ENCODE data around the gene ACAD8.

ACAD8 gene

DNA sequence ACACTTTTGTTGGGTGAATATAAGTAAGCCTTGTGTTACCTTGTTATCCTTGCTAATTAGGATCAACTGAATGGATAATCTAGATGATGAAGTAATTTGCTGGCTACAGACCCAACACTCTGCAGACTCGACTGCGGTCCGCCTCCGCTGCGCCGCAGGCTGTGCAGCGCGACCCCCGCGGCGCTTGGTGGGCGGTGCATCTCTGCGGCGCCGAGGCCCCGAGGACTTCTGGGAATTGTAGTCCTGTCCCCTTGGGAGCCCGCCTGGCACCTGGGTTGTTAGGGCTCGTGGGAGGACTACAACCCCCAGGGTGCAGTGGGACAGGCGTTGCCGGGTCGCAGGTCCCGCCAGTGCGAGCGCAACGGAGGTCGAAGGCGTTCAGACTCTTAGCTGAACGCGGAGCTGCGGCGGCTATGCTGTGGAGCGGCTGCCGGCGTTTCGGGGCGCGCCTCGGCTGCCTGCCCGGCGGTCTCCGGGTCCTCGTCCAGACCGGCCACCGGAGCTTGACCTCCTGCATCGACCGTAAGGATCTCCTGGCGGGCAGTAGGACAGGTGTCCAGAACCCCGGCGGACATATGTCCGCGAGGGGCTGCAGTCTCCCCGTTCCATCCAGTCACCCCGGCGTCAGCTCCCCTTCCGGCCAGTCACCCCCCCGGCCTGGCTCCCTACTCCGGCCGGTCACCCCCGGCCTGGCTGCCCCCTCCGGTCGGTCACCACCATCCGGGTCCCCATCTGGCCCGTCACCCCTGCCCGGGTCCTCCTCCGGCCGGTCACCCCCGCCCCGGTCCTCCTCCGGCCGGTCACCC, at the start of gene ACAD8, which contains the start of gene THYN1:
TSS of gene ACAD8 (plus strand) at position 381 of the 806 bp plus-strand sequence. CDS start at position 414, 33 bp downstream.
TSS of gene THYN1 (minus strand) at position 165 of the 806 bp plus-strand sequence. CDS start 470 bp downstream, outside the sequence.
- FAIRE-seq: no peak

GRCh38 chr11:134205729-134206128, 47.6 kb upstream of the ACAD8 start:
- no peak for FAIRE-seq

GRCh38 chr11:134206185-134206584, 47.2 kb upstream of the ACAD8 start:
- FAIRE-seq: no peak

GRCh38 chr11:134207538-134208239, 45.7 kb upstream of the ACAD8 start:
- FAIRE-seq: no peak

GRCh38 chr11:134215836-134216235, 37.5 kb upstream of the ACAD8 start:
- no peak for FAIRE-seq

DNA sequence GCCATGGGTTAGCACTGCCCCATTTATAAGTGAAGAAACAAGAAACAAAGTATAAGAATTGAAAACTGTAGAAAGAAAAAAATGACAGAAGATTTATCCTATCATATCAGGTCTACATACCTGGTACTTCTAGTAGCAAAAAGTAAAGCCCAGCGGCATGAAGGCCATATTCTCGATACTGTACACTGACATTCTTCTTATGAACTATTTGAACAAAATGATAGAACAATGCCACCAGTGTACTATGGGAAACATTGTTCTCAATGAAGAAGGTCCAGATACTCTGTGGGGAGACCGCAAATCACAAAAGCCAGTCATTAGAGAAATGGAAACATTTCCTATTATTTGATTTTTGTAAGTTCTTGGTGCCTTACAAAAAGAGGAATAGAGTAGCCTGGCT, 36.6 kb upstream of the ACAD8 start:
- FAIRE-seq: no peak

- FAIRE-seq: no peak
Measured at GRCh38 chr11:134223121-134223520, 30.2 kb upstream of the ACAD8 start.

DNA sequence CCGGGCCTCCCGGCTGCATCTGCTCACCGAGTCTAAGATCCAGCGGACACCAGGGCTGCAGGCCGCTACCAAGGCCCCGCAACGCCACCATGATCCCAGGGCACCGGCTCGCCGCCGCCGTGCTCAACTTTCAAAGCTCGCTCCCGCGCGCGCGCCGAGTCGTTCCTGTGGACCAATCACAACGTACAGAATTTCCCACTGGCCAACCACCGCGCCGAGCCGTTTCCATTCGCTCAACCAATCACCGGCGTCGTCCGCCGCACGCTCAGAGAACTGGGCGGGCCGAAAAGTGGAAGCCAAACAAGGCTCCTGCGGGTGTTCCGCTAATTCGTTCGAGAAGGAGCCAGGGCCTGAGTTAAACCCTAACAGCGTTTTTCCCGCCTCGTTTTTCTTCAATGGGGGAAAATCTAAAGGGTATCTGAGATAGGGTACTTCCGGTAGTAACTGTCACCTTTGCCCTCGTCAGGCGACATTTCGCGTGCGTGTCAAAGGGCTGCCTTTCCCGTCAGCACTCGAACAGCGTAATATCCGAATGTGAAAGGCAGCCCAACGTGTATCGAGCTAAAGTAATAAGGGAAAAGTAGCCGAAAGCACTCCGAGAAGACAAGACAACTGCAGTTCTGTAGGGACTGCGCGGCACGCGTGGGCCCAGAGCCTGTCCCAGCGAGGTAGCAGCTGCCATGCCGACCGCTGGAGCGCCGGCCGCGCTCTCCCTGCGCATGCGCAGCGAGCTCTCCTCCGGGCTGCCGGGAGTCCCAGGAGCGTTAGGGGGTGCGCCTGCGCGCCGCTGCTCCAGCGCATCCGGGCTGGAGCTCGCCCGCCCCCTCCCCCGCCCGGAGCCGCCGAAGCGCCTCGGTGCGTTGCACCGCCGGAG, 29.3 kb upstream of the ACAD8 start, which contains the start of the genes NCAPD3 and VPS26B:
TSS of gene NCAPD3 (minus strand) at position 132 of the 874 bp plus-strand sequence. CDS start at position 91, 41 bp downstream.
TSS of gene VPS26B (plus strand) at position 836 of the 874 bp plus-strand sequence. CDS start 452 bp downstream, outside the sequence.
- no peak for FAIRE-seq

DNA sequence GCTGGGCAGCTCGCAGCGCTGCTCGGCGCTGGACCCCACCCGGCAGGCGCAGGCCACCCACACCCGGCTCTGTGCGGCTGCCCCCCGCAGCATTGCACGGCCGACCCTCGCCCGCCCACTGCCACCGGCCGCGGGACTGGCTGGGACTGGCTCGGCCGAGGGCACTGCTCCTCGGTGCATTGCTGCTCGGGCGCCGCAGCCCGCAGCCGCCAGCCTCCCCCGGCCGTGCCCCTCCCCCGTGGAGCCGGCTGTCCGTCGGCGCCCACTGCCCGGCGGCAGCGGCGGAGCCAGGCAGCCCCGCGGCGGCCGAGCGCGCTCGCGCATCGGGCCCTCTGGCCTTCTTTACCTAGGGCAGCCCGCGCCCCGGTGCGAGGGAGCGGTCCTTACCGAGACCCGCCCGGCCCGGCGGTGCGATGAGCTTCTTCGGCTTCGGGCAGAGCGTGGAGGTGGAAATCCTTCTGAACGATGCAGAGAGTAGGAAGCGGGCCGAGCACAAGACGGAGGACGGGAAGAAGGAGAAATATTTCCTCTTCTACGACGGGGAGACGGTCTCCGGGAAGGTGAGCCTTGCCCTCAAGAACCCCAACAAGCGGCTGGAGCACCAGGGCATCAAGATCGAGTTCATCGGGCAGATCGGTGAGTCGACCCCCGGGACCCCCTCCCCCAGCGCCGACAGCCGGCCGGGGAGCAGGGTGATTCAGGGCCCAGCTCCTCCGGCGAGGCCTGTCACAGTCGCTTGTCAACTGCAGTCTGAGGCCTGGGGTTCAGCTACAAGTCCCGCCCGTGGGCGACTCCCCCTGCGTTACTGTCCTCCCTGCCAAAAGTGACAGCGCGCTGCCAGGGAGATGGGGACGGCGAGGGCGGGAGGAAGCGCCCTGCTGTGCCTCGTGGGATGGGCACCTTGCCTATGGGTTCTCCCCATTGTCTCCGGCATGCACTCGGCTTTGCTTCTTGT, 28.4 kb upstream of the ACAD8 start:
- no peak for FAIRE-seq

DNA sequence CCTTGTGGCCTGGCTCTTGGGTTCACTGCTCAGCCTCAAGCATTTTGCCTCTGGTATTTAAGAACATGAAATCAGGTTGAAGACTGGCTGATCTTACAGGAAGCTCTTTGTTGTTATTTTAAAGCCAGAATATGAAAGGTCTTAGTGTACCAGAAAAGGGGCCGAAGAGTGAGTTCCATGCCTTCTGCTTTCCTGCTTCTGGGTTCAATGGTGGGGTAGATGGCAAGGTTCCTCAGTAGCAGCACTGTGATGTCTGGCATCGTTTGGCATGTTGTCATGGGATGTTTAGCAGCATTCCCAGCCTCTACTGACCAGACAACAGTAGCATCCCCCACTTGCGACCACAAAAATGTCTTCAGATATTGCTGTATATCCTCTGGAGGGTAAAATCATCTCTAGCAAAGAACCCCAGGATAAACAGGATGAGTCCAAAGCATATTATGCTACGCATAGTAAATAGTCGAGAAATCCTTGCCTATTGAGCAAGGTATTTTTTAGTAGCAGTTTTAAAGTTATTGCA, 26.5 kb upstream of the ACAD8 start:
- no peak for FAIRE-seq

DNA sequence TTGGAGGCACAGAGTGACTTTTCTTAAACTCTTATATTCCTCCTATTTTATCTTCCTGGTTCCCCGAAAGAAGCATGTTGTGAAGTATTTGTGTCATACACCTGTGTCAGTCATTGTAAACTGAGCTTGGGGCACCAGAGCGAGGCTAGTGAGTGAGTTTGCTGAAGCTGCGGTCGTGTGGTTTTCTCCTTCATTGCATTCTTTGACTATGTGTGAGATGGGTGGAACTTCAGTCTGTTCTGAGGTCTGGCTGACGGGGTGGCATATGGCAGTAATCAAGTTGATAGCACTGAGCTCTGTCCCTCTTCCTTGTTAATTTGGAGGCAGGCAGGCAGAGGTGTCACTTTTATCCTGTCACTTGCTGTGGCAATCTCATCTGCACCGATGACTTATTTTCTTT, 24.7 kb upstream of the ACAD8 start:
- FAIRE-seq: no peak

- FAIRE-seq: no peak
Measured at GRCh38 chr11:134229126-134229790, 24.1 kb upstream of the ACAD8 start.

- FAIRE-seq: no peak
Measured at GRCh38 chr11:134230339-134230738, 23.0 kb upstream of the ACAD8 start.

- no peak for FAIRE-seq
Measured at GRCh38 chr11:134231958-134232659, 21.3 kb upstream of the ACAD8 start.

DNA sequence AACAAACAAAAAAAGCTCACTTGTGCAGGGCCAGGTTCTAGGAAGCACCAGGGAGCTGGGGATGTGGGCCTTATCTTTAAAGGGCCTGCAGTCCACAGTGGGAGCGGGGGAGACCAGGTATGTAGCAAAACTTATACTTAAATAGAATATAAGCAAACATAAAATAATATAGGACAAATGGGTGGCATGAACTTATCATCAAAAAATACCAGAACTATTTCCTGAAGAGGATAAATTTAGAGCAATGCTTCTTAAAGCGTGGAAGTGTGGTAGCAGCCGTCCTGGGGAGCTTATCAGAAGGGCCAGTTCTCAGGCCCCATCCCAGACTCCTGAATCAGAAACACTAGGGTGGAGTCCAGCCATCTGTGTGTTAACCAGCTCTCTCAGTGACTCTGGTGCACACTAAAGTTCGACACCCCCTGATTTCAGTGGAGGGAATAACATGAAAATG, 19.6 kb upstream of the ACAD8 start:
- no peak for FAIRE-seq

DNA sequence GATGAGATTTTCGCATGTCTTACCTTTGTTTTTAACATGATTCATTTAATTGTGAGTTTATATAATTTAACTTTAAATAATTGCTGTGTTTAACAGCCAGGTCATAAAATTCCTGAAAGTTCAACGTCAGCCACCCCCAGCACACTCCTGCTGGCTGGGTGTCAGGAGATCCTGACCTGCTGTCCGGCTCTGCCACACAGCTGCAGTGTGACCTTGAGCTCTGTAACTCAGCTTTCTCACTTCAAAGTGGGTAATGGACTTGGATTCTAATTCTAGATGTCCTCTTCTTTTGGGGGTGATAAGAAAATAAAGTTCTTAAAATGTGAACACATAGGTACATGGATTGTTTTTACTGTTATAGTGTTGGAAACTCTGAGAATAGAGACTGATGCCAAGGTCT, 18.0 kb upstream of the ACAD8 start:
- no peak for FAIRE-seq

DNA sequence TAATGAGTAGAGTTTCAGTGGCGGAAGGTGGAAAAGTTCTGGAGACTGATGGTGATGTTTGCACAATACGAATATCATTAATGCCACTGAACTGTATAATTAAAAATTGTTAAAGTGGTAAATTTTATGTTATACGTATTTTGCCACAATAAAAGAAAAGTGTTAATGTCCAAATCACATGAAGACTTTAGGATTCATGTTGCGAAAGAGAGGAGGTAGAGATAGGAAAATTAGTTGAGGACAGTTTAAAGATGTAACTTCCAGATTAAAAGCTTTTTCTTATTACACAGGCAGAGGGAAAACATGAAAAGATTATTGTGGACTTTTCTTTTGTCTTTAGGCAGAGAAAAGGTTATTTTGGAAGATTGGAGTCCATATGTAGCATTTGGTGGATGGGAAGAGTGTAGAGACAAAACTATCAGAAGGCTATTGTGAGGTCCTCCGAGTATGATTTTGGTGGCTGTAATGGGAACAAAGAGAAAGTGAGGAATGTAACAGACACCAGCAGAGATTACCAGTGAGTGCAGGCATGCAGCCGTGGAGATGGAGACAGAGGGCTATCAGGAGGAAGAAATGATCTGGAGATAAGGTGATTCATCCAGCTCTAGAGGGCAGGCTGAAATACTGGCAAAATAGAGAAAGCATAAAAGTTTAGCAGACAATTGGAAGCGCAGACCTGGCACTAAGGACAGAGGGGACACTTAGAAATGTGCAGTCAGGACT, 16.4 kb upstream of the ACAD8 start:
- no peak for FAIRE-seq

GRCh38 chr11:134237557-134237922, 15.8 kb upstream of the ACAD8 start:
- no peak for FAIRE-seq

DNA sequence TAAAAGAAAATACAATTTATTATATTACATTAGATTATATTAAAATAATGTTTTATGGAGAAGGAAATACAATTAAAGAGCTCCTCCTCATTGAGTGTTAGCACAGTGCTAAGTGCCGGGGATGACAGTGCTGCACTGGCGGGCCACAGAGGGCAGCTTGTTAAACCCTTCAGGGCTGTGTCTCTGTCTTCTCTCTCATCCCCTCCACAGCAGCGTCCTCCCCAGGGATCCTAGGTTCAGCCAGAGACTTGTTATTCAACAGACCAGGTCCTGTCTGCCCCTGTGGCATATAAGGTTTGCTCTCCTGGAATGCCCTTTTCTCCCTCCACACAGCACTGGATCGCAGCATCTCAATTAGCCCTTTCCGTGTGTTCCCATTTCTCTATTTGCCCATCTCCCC, 14.4 kb upstream of the ACAD8 start:
- FAIRE-seq: no peak

Data from islet of Langerhans (tissue), 1 donor.